Lower lobe of right lung (tissue), 2 donors: Measurements from ENCODE around the gene IMPG2. TPM values are rescaled to one million over a fixed set of nuclear protein-coding genes. Genes with fewer than 3 reads are reported as not detected.

Source experiments
- ATAC-seq, 2 donors: fragments of 200-7000 bp; cut with Tn5 transposase; one replicate each; pipeline ENCODE4 v1.9.1; 2020 to 2022; ENCODE audit warnings: mild to moderate bottlenecking in 2 of 2, moderate library complexity in 2 of 2
- DNase-seq: peaks from one replicate; pipeline ENCODE4 v3.0.0-alpha.2; 2020
- H3K27ac ChIP-seq: fragments of 200-600 bp; one replicate; pipeline ENCODE4 v1.8.0; 2022
- H3K27me3 ChIP-seq: fragments of 200-600 bp; one replicate; pipeline ENCODE4 v1.8.0; 2022; ENCODE audit warnings: low read depth
- H3K36me3 ChIP-seq: fragments of 200-600 bp; one replicate; pipeline ENCODE4 v1.8.0; 2022; ENCODE audit warnings: mild to moderate bottlenecking
- H3K4me1 ChIP-seq: fragments of 200-600 bp; one replicate; pipeline ENCODE4 v1.8.0; 2022
- H3K4me3 ChIP-seq: fragments of 200-600 bp; one replicate; pipeline ENCODE4 v1.8.0; 2022; ENCODE audit warnings: mild to moderate bottlenecking
- H3K9me3 ChIP-seq: fragments of 200-600 bp; one replicate; pipeline ENCODE4 v1.8.0; 2022
- intact Hi-C: fragments of 100-400 bp; cut with DNase I; formaldehyde crosslinking; loops from one replicate; pipeline ENCODE4 v1.11.0; 2022
- total RNA-seq: library from RNA; stranded (reverse); fragmentation: NEBNext Ultra II Directional; extraction: Animal tissue kit (Norgen Biotek cat#: 25700); gene quantifications from one replicate; pipeline ENCODE4 v1.2.1, GENCODE V29; 2021
- TF ChIP-seq, protein P1 (sequence below): fragments of 200-600 bp; IDR thresholded peaks from one replicate; pipeline ENCODE4 v1.8.0; 2022; ENCODE audit warnings: antibody characterized with exemption, mild to moderate bottlenecking
- donor health status: DM: no; HTN: yes; CAD: no; lungs with severe emphysema.

Gene IMPG2
- total RNA-seq, 1 donor from 2014 or later = 0.21 TPM

DNA sequence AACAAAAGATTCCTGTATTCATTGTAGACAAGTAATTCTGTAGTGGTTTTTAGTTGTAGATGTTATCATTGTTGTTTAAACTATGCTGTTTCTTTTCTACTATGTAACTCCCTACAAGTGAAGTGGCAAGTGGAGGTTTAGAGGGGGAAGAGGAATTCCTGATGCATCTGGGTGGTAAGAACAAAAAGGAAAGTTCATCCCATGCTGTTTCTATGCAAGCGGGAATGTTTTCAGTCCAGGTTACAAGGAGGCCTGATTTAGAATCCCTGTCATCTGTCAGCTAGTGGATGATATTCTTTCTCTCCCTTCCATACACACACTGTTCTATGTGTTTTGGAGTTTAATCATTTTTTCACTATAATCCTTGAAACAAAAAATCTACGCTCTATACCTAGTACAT is 67.4 kb downstream of the IMPG2 start:
- Histone ChIP-seq H3K36me3 (no peaks in the 10 kb centered on the region), H3K4me3 (no peak overlapping the region), H3K27ac (no peak overlapping the region), H3K27me3 (no peaks in the 10 kb centered on the region), H3K9me3 (no peaks in the 10 kb centered on the region), H3K4me1 (no peaks in the 10 kb centered on the region)
- no peak for DNase-seq
- intact Hi-C loops = no loop called here
- no peak for ATAC-seq
- TF ChIP-seq, protein P1, sequence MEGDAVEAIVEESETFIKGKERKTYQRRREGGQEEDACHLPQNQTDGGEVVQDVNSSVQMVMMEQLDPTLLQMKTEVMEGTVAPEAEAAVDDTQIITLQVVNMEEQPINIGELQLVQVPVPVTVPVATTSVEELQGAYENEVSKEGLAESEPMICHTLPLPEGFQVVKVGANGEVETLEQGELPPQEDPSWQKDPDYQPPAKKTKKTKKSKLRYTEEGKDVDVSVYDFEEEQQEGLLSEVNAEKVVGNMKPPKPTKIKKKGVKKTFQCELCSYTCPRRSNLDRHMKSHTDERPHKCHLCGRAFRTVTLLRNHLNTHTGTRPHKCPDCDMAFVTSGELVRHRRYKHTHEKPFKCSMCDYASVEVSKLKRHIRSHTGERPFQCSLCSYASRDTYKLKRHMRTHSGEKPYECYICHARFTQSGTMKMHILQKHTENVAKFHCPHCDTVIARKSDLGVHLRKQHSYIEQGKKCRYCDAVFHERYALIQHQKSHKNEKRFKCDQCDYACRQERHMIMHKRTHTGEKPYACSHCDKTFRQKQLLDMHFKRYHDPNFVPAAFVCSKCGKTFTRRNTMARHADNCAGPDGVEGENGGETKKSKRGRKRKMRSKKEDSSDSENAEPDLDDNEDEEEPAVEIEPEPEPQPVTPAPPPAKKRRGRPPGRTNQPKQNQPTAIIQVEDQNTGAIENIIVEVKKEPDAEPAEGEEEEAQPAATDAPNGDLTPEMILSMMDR = no peak

DNA sequence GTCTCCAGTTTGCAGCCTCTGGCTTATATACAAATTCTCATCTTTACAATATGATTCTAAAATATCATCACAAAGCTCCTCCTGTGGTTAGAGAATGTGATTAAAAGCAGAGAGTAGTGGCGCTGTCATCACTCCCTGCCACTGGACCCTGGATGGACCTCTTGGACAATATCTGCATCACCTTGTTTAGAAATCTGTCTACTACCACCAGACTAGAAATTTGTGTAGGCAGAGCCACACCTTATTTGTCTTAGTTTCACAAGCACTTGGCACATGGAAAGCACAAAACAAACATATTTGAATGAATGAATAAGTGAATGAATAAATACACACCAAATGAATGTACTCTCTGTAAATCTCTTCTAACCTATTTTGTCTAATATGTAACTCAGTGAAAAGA is 68.1 kb downstream of the IMPG2 start:
- no peak overlapping the region for H3K4me3 ChIP-seq
- H3K27ac ChIP-seq = no peak overlapping the region
- intact Hi-C loops = no loop called here
- H3K9me3 ChIP-seq = no peaks in the 10 kb centered on the region
- TF ChIP-seq, protein P1 = no peak
- ATAC-seq (no peak), DNase-seq (no peak)
- H3K4me1 ChIP-seq = no peaks in the 10 kb centered on the region
- no peaks in the 10 kb centered on the region for H3K27me3 ChIP-seq
- no peaks in the 10 kb centered on the region for H3K36me3 ChIP-seq

DNA sequence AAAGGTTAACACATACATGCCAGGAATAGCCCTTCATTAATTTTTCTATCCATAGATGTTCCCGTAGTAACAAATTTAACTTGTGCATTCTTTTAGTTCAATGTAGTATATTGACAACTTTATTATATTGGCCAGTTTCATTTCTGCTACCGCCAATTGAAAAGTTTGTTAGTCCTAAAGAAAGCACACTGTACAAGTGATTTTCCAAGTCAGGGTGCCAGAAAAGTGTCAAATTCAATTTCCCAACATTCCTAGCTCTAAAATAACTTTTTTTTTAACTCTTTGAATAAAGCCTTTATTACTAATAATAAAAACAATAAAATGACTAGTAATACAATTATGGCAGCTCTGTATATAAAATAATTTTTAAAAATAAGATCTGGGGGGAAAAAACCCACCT is 68.9 kb downstream of the IMPG2 start:
- TF ChIP-seq, protein P1 = no peak
- intact Hi-C loops = no loop called here
- Histone ChIP-seq H3K4me1 (no peaks in the 10 kb centered on the region), H3K27me3 (no peaks in the 10 kb centered on the region), H3K9me3 (no peaks in the 10 kb centered on the region), H3K36me3 (no peaks in the 10 kb centered on the region), H3K27ac (no peak overlapping the region), H3K4me3 (no peak overlapping the region)
- no peak for DNase-seq
- ATAC-seq = no peak

GRCh38 chr3:101249522-101249921 is 70.9 kb downstream of the IMPG2 start:
- H3K27me3 ChIP-seq = no peaks in the 10 kb centered on the region
- intact Hi-C loops = no loop called here
- H3K9me3 ChIP-seq = no peaks in the 10 kb centered on the region

DNA sequence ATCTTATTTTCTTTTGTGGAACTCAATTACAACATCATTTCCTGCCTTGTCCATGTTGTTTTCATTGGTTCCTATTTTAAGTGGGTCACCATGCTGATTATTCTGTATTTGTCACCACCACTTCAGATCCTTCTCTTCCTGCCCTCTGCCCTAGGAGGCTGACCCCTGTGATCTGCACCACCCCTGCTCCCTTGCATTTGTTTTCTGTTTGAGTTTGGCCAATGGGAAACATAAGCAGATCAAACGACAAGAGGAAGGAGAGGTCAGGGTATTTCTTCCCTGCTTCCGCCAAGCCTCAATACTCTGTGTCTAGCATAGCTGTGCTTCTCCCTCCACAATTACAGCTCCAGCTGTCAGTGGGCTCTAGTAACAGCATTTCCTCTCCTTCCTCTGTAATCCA is 71.6 kb downstream of the IMPG2 start:
- intact Hi-C loops = no loop called here
- no peak overlapping the region for H3K4me3 ChIP-seq
- TF ChIP-seq, protein P1 = no peak
- H3K27ac ChIP-seq = no peak overlapping the region
- no peak for DNase-seq
- no peaks in the 10 kb centered on the region for H3K9me3 ChIP-seq
- no peaks in the 10 kb centered on the region for H3K36me3 ChIP-seq
- ATAC-seq = no peak
- H3K27me3 ChIP-seq = no peaks in the 10 kb centered on the region
- H3K4me1 ChIP-seq = no peaks in the 10 kb centered on the region

More at GRCh38 chr3:101249522-101249921, 70.9 kb downstream of the IMPG2 start:
- H3K27ac ChIP-seq = no peak overlapping the region
- no peak for DNase-seq
- TF ChIP-seq, protein P1 = no peak
- H3K36me3 ChIP-seq = no peaks in the 10 kb centered on the region
- H3K4me1 ChIP-seq = no peaks in the 10 kb centered on the region
- H3K4me3 ChIP-seq = no peak overlapping the region
- ATAC-seq = no peak

DNA sequence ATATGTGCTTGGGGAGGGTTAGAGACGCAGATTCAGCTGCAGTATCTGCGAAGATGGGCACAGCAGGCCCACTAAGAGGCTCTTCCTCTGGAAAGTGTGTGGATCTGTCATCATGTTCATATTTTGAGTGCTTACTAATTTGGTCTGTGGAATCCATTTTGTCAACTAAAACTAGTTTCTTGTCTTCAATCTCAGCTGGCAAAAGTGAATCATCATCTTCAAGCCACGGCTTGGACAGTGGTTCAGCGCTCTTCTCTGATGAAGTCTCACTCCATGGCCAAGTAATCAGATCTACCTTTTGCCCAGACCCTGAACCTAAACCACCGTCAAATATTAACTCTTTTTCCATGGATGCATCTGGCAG is 76.2 kb downstream of the IMPG2 start:
- ATAC-seq (no peak), DNase-seq (no peak)
- Histone ChIP-seq H3K4me1 (no peaks in the 10 kb centered on the region), H3K27ac (no peak overlapping the region), H3K9me3 (no peaks in the 10 kb centered on the region), H3K4me3 (no peak overlapping the region), H3K27me3 (no peaks in the 10 kb centered on the region), H3K36me3 (no peaks in the 10 kb centered on the region)
- TF ChIP-seq, protein P1 = no peak
- intact Hi-C loops = no loop called here
